HEK293 (cell line): ENCODE results near the gene ESPL1.

ENCODE experiments used
- CTCF ChIA-PET: fragments of 350-600 bp; formaldehyde crosslinking; extraction: SDS; loops from one replicate; lab custom pipeline; 2021; ENCODE audit warnings: antibody characterized with exemption; lab: Yijun Ruan, JAX
- POLR2A ChIA-PET: fragments of 300-600 bp; formaldehyde crosslinking; extraction: SDS; loops from one replicate; lab custom pipeline; 2020; ENCODE audit warnings: antibody characterized with exemption, inconsistent platforms; lab: Yijun Ruan, JAX
- H3K27ac ChIP-seq: fragments of 200-500 bp; sonication (Bioruptor generic); 2 replicates; pipeline ENCODE4 v1.5.1; 2014; ENCODE audit warnings: low read depth, low read length, control low read depth, inconsistent platforms; ENCODE audit errors: extremely low read depth
- H3K36me3 ChIP-seq, 2 experiments: fragments of 200-500 bp in 1 of 2; sonication (Bioruptor generic) in 1 of 2; 1 replicate in 1 of 2; 2 replicates in 1 of 2; pipeline ENCODE4 v1.5.1; 2014 to 2017; ENCODE audit warnings: inconsistent platforms in 2 of 2, low read length in 2 of 2; ENCODE audit not compliant: control insufficient read depth in 2 of 2, insufficient read depth in 1 of 2
- H3K4me1 ChIP-seq: fragments of 200-500 bp; sonication (Bioruptor generic); 2 replicates; pipeline ENCODE4 v1.5.1; 2014; ENCODE audit warnings: mild to moderate bottlenecking, low read length, inconsistent platforms; ENCODE audit not compliant: control insufficient read depth, insufficient read depth
- H3K4me3 ChIP-seq: 2 replicates; pipeline ENCODE4 v1.5.1; 2011; ENCODE audit warnings: low read depth, mild to moderate bottlenecking, control low read depth, low read length, moderate library complexity
- H3K9me3 ChIP-seq: fragments of 200-500 bp; sonication (Bioruptor generic); 2 replicates; pipeline ENCODE4 v1.5.1; 2014; ENCODE audit warnings: low read depth, low read length, inconsistent platforms; ENCODE audit not compliant: control insufficient read depth, insufficient read depth
- KLF7 ChIP-seq: fragments of 450-650 bp; formaldehyde crosslinking; IDR thresholded peaks from 2 replicates; pipeline ENCODE4 v1.5.1; 2016; ENCODE audit warnings: missing biosample characterization, missing genetic modification characterization, borderline replicate concordance
- PRDM1 ChIP-seq: fragments of 450-650 bp; formaldehyde crosslinking; IDR thresholded peaks from 2 replicates; pipeline ENCODE4; 2016; ENCODE audit warnings: missing biosample characterization, missing genetic modification characterization
- PRDM2 ChIP-seq: fragments of 450-650 bp; formaldehyde crosslinking; IDR thresholded peaks from 2 replicates; pipeline ENCODE4 v1.5.1; 2016; ENCODE audit warnings: missing biosample characterization, missing genetic modification characterization, borderline replicate concordance
- TRIM28 ChIP-seq: IDR thresholded peaks from 2 replicates; pipeline ENCODE4 v1.6.1; 2011; ENCODE audit warnings: low read length, control low read depth, borderline replicate concordance
- ZNF133 ChIP-seq: fragments of 450-650 bp; formaldehyde crosslinking; IDR thresholded peaks from 2 replicates; pipeline ENCODE4 v1.5.1; 2016; ENCODE audit warnings: missing biosample characterization, missing genetic modification characterization
- ZNF169 ChIP-seq: fragments of 450-650 bp; formaldehyde crosslinking; IDR thresholded peaks from 2 replicates; pipeline ENCODE4 v1.5.1; 2016; ENCODE audit warnings: missing biosample characterization, missing genetic modification characterization
- ZNF19 ChIP-seq: fragments of 450-650 bp; formaldehyde crosslinking; IDR thresholded peaks from 2 replicates; pipeline ENCODE4; 2016; ENCODE audit warnings: missing biosample characterization, missing genetic modification characterization, low read depth
- ZNF2 ChIP-seq: fragments of 450-650 bp; formaldehyde crosslinking; IDR thresholded peaks from 2 replicates; pipeline ENCODE4 v1.5.1; 2016; ENCODE audit warnings: missing biosample characterization, missing genetic modification characterization
- ZNF324 ChIP-seq: fragments of 450-650 bp; formaldehyde crosslinking; IDR thresholded peaks from 2 replicates; pipeline ENCODE4 v1.5.1; 2016; ENCODE audit warnings: missing biosample characterization, missing genetic modification characterization
- ZNF37A ChIP-seq: fragments of 450-650 bp; IDR thresholded peaks from 2 replicates; pipeline ENCODE4 v1.5.1; 2018; ENCODE audit warnings: missing biosample characterization, missing genetic modification characterization
- ZNF510 ChIP-seq: fragments of 450-650 bp; formaldehyde crosslinking; IDR thresholded peaks from 2 replicates; pipeline ENCODE4 v1.5.1; 2018; ENCODE audit warnings: mild to moderate bottlenecking, missing genetic modification characterization, missing biosample characterization; ENCODE audit not compliant: insufficient replicate concordance
- ZNF529 ChIP-seq: fragments of 450-650 bp; formaldehyde crosslinking; IDR thresholded peaks from 2 replicates; pipeline ENCODE4 v1.5.1; 2017; ENCODE audit warnings: missing genetic modification characterization, missing biosample characterization; ENCODE audit not compliant: insufficient replicate concordance
- ZNF600 ChIP-seq: fragments of 450-650 bp; formaldehyde crosslinking; IDR thresholded peaks from 2 replicates; pipeline ENCODE4 v1.5.1; 2016; ENCODE audit warnings: missing biosample characterization, missing genetic modification characterization
- ZNF610 ChIP-seq: fragments of 450-650 bp; formaldehyde crosslinking; IDR thresholded peaks from 2 replicates; pipeline ENCODE4 v1.5.1; 2016; ENCODE audit warnings: missing biosample characterization, missing genetic modification characterization, borderline replicate concordance
- ZNF654 ChIP-seq: fragments of 450-650 bp; formaldehyde crosslinking; IDR thresholded peaks from 2 replicates; pipeline ENCODE4 v1.5.1; 2016; ENCODE audit warnings: low read depth, missing biosample characterization, missing genetic modification characterization
- ZNF701 ChIP-seq: fragments of 450-650 bp; formaldehyde crosslinking; IDR thresholded peaks from 2 replicates; pipeline ENCODE4 v1.5.1; 2016; ENCODE audit warnings: missing biosample characterization, missing genetic modification characterization
- ZNF830 ChIP-seq: fragments of 450-650 bp; IDR thresholded peaks from 2 replicates; pipeline ENCODE4 v1.5.0; 2018; ENCODE audit warnings: missing biosample characterization, missing genetic modification characterization, low read depth, mild to moderate bottlenecking, moderate library complexity
- TF ChIP-seq, protein P1 (sequence below): fragments of 450-650 bp; formaldehyde crosslinking; IDR thresholded peaks from 2 replicates; pipeline ENCODE4 v1.5.1; 2016; ENCODE audit warnings: missing biosample characterization, missing genetic modification characterization
- TF ChIP-seq, protein P2 (sequence below): fragments of 450-650 bp; formaldehyde crosslinking; IDR thresholded peaks from 2 replicates; pipeline ENCODE4 v1.5.1; 2016; ENCODE audit warnings: missing biosample characterization, missing genetic modification characterization
- TF ChIP-seq, protein P3 (sequence below): fragments of 450-650 bp; formaldehyde crosslinking; IDR thresholded peaks from 2 replicates; pipeline ENCODE4 v1.5.1; 2016; ENCODE audit warnings: missing biosample characterization, missing genetic modification characterization
- TF ChIP-seq, protein P4 (sequence below): fragments of 450-650 bp; formaldehyde crosslinking; IDR thresholded peaks from 2 replicates; pipeline ENCODE4 v1.5.1; 2017; ENCODE audit warnings: missing biosample characterization, mild to moderate bottlenecking, missing genetic modification characterization, moderate library complexity

ESPL1 gene

GRCh38 chr12:53327435-53328042 is 59.4 kb downstream of the ESPL1 start:
- no peak overlapping the region for H3K27ac ChIP-seq
- H3K36me3 ChIP-seq, result no peaks in the 10 kb centered on the region
- TF ChIP-seq, protein P1, sequence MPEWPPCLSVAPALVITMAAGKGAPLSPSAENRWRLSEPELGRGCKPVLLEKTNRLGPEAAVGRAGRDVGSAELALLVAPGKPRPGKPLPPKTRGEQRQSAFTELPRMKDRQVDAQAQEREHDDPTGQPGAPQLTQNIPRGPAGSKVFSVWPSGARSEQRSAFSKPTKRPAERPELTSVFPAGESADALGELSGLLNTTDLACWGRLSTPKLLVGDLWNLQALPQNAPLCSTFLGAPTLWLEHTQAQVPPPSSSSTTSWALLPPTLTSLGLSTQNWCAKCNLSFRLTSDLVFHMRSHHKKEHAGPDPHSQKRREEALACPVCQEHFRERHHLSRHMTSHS (tag by site-specific recombination), result no peak
- TF ChIP-seq PRDM1 (tag by site-specific recombination), result peak; percentile 56; the same call in 1 of the 2 replicates
- no peak for TF ChIP-seq ZNF169 (tag by site-specific recombination)
- no peak for TF ChIP-seq ZNF701
- TF ChIP-seq ZNF19 (tag by site-specific recombination), result no peak
- TF ChIP-seq KLF7 (tag by site-specific recombination), result no peak
- no peak for TF ChIP-seq ZNF529
- no peak for TF ChIP-seq ZNF133 (tag by site-specific recombination)
- no peak for TF ChIP-seq TRIM28
- TF ChIP-seq ZNF654 (tag by site-specific recombination), result peak; percentile 26
- TF ChIP-seq, protein P2, sequence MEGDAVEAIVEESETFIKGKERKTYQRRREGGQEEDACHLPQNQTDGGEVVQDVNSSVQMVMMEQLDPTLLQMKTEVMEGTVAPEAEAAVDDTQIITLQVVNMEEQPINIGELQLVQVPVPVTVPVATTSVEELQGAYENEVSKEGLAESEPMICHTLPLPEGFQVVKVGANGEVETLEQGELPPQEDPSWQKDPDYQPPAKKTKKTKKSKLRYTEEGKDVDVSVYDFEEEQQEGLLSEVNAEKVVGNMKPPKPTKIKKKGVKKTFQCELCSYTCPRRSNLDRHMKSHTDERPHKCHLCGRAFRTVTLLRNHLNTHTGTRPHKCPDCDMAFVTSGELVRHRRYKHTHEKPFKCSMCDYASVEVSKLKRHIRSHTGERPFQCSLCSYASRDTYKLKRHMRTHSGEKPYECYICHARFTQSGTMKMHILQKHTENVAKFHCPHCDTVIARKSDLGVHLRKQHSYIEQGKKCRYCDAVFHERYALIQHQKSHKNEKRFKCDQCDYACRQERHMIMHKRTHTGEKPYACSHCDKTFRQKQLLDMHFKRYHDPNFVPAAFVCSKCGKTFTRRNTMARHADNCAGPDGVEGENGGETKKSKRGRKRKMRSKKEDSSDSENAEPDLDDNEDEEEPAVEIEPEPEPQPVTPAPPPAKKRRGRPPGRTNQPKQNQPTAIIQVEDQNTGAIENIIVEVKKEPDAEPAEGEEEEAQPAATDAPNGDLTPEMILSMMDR (tag by site-specific recombination), result 0 out of 2 replicates have a peak, but pooled peaks have one; percentile 6
- no peak for TF ChIP-seq ZNF37A (tag by site-specific recombination)
- no peak for TF ChIP-seq ZNF510 (tag by site-specific recombination)
- peak; percentile 53; the same call in 1 of the 2 replicates for TF ChIP-seq ZNF600 (tag by site-specific recombination)
- CTCF ChIA-PET, result interaction anchor here (0.5 to 12.7 kb wide), 11 partner anchors 8 to 432 kb away, joined by 3 to 156 read pairs (median 4); partner anchors contain the start of genes NPFF and SP7
- no peak overlapping the region for H3K4me3 ChIP-seq
- H3K9me3 ChIP-seq, result no peaks in the 10 kb centered on the region
- H3K4me1 ChIP-seq, result no peaks in the 10 kb centered on the region
- POLR2A ChIA-PET, result interaction anchor here (1.1 to 2.0 kb wide), 3 partner anchors 8 to 147 kb away, joined by 3 to 5 read pairs (median 4); partner anchors contain the start of genes SP7 and ZNF740

GRCh38 chr12:53328043-53328435 is 59.9 kb downstream of the ESPL1 start:
- Histone ChIP-seq H3K27ac (no peak overlapping the region), H3K36me3 (no peaks in the 10 kb centered on the region), H3K9me3 (no peaks in the 10 kb centered on the region), H3K4me3 (no peak overlapping the region), H3K4me1 (no peaks in the 10 kb centered on the region)
- POLR2A ChIA-PET, result interaction anchor here (1.1 to 2.0 kb wide), 2 partner anchors 16 to 148 kb away, joined by 3 to 5 read pairs; partner anchors contain the start of gene ZNF740
- CTCF ChIA-PET, result interaction anchor here (0.7 to 12.7 kb wide), 7 partner anchors 15 to 433 kb away, joined by 3 to 156 read pairs (median 19); partner anchors contain the start of gene NPFF
- TF ChIP-seq ZNF610 (tag by site-specific recombination), result no peak
- TF ChIP-seq ZNF2, result no peak
- no peak for TF ChIP-seq ZNF324 (tag by site-specific recombination)
- TF ChIP-seq, protein P3, sequence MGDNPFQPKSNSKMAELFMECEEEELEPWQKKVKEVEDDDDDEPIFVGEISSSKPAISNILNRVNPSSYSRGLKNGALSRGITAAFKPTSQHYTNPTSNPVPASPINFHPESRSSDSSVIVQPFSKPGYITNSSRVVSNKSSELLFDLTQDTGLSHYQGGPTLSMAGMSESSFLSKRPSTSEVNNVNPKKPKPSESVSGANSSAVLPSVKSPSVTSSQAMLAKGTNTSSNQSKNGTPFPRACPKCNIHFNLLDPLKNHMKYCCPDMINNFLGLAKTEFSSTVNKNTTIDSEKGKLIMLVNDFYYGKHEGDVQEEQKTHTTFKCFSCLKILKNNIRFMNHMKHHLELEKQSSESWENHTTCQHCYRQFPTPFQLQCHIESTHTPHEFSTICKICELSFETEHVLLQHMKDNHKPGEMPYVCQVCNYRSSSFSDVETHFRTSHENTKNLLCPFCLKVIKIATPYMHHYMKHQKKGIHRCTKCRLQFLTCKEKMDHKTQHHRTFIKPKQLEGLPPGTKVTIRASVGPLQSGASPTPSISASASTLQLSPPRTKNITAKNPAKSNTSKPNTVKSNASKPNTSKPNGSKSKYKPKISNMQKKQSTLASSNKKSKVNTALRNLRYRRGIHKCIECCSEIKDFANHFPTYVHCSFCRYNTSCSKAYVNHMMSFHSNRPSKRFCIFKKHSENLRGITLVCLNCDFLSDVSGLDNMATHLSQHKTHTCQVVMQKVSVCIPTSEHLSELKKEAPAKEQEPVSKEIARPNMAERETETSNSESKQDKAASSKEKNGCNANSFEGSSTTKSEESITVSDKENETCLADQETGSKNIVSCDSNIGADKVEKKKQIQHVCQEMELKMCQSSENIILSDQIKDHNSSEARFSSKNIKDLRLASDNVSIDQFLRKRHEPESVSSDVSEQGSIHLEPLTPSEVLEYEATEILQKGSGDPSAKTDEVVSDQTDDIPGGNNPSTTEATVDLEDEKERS (tag by site-specific recombination), result no peak
- TF ChIP-seq, protein P4, sequence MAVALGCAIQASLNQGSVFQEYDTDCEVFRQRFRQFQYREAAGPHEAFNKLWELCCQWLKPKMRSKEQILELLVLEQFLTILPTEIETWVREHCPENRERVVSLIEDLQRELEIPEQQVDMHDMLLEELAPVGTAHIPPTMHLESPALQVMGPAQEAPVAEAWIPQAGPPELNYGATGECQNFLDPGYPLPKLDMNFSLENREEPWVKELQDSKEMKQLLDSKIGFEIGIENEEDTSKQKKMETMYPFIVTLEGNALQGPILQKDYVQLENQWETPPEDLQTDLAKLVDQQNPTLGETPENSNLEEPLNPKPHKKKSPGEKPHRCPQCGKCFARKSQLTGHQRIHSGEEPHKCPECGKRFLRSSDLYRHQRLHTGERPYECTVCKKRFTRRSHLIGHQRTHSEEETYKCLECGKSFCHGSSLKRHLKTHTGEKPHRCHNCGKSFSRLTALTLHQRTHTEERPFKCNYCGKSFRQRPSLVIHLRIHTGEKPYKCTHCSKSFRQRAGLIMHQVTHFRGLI (tag by site-specific recombination), result no peak
- TF ChIP-seq ZNF830 (tag by site-specific recombination), result no peak
- no peak for TF ChIP-seq PRDM2 (tag by site-specific recombination)
